Activated CD8-positive, alpha-beta memory T cell treated with anti-CD3 and anti-CD28 coated beads for 1 hour (primary cell): ENCODE results near the gene MAFF.
"Not testable (repeated sequence)": the region's sequence is repeated elsewhere in the genome, so short reads cannot be mapped to it uniquely, and the experiment has no call there.

Experiments used
- DNase-seq, 2 donors: peaks; one replicate each; pipeline ENCODE4 v3.0.0-alpha.2; 2020; ENCODE audit warnings: low read depth in 1 of 2; ENCODE audit errors: extremely low read depth in 1 of 2

Gene MAFF

GRCh38 chr22:38221908-38222796 lies 20.4 kb downstream of the MAFF start:
- no peak for DNase-seq

GRCh38 chr22:38222797-38223119 lies 21.0 kb downstream of the MAFF start:
- DNase-seq: no peak

- DNase-seq: no peak
These were observed 21.6 kb downstream of the MAFF start for GRCh38 chr22:38223289-38223960.

- DNase-seq: no peak
These were observed 25.3 kb downstream of the MAFF start for GRCh38 chr22:38226853-38227649.

- DNase-seq: no peak
These were observed 26.6 kb downstream of the MAFF start for GRCh38 chr22:38228326-38228872.

- DNase-seq: no peak
These were observed 27.3 kb downstream of the MAFF start for GRCh38 chr22:38228873-38229740.

GRCh38 chr22:38230108-38230825 lies 28.5 kb downstream of the MAFF start:
- DNase-seq: no peak

GRCh38 chr22:38230916-38231315 lies 29.1 kb downstream of the MAFF start:
- no peak for DNase-seq

GRCh38 chr22:38232196-38232595 lies 30.4 kb downstream of the MAFF start:
- no peak for DNase-seq

- no peak for DNase-seq
These were observed 31.6 kb downstream of the MAFF start for GRCh38 chr22:38233427-38233826.

- DNase-seq: not testable (repeated sequence)
These were observed 32.1 kb downstream of the MAFF start for GRCh38 chr22:38233856-38234255.

GRCh38 chr22:38235240-38235850 lies 33.6 kb downstream of the MAFF start:
- no peak for DNase-seq

GRCh38 chr22:38236786-38237185 lies 35.0 kb downstream of the MAFF start:
- no peak for DNase-seq

GRCh38 chr22:38238519-38239071 lies 36.8 kb downstream of the MAFF start:
- no peak for DNase-seq

- DNase-seq: no peak
These were observed 37.4 kb downstream of the MAFF start for GRCh38 chr22:38239101-38239761.

- no peak for DNase-seq
These were observed 39.0 kb downstream of the MAFF start for GRCh38 chr22:38240734-38241252.

- DNase-seq: no peak
These were observed 41.4 kb downstream of the MAFF start for GRCh38 chr22:38243007-38243765.
